IPS-NIHi7 (cell line): Measurements from ENCODE around the gene FSD1.
A peak's percentile ranks its signal among the peaks of the same experiment; 100 is the strongest.

Experiments used
- DNase-seq: peaks from one replicate; pipeline ENCODE4 v3.0.0; 2012; ENCODE audit warnings: mixed read lengths; ENCODE audit errors: extremely low spot score

FSD1 gene

GRCh38 chr19:4319067-4319718 lies 14.8 kb downstream of the FSD1 start:
- DNase-seq = no peak

GRCh38 chr19:4320419-4320818 lies 16.0 kb downstream of the FSD1 start:
- no peak for DNase-seq

- no peak for DNase-seq
Observed at GRCh38 chr19:4322942-4323665, 18.7 kb downstream of the FSD1 start.

DNA sequence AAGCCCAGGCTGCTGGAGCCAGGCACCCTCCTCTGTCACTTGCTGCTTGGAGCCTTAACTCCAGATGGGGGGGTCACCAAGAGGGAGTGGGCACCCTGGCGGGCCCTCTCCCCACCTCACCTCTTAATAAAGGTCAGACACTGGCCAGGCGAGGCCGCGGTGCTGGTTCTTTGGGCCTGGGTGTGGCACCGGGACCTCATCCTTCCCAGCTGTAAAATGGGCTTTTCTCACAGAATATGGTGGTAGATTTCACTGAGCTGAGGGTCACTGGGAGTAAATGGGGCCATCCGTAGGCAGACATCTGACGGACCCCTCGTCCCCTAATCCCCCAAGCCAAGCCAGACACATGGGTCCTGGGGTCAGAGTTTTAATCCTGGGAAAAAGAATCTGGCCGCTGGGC lies 19.3 kb downstream of the FSD1 start:
- DNase-seq = no peak

GRCh38 chr19:4324228-4324627 lies 19.8 kb downstream of the FSD1 start:
- DNase-seq = no peak

GRCh38 chr19:4326215-4326836 lies 21.9 kb downstream of the FSD1 start:
- no peak for DNase-seq

GRCh38 chr19:4326837-4327251 lies 22.4 kb downstream of the FSD1 start:
- DNase-seq = peak; percentile 82

- peak; percentile 89 for DNase-seq
Observed at GRCh38 chr19:4327252-4327876, 23.0 kb downstream of the FSD1 start.

DNA sequence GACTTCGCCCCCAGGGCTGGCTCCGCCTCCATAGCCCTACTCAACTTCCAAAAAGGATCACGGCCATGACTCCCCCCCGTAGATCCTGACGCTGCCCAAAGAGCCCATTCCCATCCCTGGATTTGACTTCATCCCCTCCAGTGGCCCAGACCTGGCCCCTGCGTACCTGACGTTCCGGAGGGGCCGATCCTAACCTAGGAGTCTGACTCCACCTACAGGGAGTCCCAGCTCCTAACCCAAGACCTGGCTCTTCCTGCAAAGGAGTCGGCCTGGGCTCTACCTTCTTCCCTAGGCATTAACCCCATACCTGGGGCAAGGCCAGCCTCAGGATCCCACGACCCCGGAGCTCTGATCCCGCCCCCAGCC lies 23.5 kb downstream of the FSD1 start:
- no peak for DNase-seq

DNA sequence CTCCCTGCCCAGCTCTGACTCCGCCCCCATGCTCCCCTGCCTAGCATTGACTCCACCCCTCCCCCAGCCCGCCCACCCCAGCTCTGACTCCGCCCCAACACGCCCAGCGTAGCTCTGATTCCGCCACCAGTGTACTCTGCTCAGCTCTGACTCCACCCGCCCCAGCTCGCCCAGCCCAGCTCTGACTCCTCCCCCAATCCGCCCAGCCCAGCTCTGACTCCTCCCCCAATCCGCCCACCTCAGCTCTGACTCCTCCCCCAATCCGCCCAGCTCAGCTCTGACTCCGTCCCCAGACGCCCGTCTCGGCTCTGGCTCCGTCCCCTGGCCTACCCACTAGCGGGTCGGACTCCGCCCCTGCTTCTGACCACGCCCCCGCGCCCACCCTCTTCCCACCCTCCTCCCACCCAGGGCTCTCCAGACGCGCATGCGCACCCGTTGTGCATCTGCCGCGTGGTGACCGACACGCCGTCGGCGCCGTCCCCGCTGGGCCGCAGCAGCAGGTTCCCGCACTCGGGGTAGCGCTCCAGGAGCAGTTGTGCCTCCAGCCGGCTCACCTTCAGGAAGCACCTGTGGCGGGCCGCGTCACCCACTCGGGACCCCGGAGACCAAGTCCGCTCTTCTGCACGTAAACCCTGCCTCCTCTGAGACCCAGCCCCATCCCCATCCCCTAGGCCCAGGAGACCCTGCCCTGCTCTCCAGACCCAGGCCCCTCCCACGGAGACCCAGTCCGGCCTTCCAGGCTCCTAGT lies 24.0 kb downstream of the FSD1 start:
- DNase-seq = peak; percentile 93

DNA sequence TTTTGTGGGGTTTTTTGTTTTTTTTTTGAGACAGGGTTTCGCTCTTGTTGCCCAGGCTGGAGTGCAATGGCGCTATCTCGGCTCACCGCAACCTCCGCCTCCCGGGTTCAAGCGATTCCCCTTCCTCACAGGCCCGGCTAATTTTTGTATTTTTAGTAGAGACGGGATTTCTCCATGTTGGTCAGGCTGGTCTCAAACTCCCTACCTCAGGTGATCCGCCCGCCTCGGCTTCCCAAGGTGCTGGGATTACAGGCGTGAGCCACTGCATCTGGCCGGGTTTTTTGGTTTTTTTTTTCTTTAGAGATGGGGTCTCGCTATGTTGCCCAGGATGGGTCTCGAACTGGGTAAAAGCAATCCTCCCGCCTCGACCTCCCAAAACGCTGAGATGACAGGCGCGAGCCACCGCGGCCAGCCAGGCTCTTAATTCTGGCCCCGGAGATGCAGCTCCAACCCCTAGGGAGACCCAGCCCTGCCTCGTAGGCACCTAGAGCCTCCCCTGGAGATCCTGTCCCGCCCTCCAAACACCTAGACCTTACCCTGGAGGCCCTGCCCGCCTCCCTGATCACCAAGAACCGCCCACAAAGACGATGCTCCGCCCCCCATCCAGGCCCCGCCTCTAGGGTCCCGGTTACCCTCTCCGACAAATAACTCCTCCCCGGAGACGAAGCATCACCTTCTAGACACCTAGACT lies 24.7 kb downstream of the FSD1 start:
- peak; percentile 73 for DNase-seq

GRCh38 chr19:4329858-4330257 lies 25.5 kb downstream of the FSD1 start:
- DNase-seq = no peak

DNA sequence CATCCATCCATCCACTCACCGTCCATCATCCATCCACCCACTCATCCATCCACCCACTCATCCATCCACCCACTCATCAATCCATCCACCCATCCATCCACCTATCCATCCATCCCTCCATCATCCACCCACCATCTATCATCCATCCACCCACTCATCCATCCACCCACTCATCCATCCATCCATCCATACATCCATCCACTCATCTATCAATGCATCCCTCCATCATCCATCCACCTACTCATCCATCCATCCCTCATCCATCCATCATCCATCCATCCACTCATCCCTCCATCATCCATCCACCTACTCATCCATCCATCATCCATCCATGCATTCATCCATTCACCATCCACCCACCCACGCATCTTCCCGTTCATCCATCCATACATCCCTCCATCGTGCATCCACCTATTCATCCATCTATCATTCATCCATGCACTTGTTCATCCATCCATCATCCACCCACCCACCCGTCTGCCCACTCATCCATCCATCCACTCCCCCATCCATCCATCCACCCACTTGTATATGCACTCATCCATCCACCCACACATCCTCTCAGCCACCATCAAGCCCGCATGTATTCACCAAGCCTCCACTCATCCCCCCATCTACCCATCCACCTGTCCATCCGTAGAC lies 30.7 kb downstream of the FSD1 start:
- no peak for DNase-seq

GRCh38 chr19:4337906-4338440 lies 33.6 kb downstream of the FSD1 start:
- no peak for DNase-seq

DNA sequence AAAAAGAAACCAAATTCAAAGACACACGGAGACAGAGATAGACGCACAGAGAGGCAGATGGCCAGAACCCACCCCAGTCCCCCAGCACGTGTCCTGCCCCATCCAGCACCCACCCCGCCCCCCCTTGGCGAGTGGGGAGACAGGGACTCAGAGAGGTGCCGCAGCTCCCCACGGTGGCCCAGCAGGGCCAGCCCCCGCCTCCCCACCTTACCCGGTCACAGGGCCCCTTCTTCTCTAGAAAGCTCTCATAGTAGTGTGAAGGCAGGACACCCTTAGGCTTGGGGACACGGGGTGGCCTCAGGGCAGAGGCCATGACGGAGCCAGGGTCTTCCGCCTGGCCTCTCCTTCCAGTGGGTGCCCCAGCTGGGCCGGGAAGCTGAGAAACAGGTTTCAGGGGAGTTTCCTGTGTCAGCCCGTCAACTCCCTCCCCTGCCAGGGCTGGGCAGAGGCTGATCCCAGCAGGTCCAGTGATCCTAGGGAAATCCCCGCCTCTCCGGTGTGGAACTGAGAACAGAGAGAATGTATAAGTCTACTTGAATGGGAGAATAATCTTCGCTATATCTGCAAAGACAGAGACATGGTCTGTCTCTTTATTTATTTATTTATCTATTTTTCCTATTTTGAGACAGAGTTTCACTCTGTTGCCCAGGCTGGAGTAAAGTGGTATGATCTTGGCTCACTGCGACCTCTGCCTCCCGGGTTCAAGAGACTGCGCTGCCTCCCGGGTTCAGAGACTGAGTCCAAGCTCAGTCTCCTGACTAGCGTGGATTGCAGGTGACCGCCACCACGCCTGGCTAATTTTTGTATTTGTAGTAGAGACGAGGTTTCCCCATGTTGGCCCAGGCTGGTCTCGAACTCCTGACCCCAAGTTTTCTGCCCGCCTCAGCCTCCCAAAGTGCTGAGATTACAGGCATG lies 34.3 kb downstream of the FSD1 start, which contains the start of gene STAP2:
Gene STAP2 (minus strand): TSS at position 387 of the 915 bp plus-strand sequence. CDS start 74 bp downstream, at position 313.
- DNase-seq = no peak

DNA sequence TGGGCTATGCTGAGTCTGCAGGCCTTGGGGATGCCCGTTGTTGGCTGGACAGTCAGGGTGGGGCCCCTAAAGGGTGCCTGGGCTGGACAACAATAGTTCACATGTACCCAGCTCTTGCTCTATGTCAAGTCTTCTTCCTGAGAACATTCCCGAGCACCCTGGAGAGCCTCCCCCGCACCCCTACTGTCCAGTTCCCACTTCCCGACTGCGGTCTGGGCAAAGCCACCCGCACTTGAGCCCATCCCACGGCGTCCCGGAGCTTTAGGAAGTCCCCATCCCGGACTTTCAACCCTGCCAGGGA lies 37.9 kb downstream of the FSD1 start:
- no peak for DNase-seq

DNA sequence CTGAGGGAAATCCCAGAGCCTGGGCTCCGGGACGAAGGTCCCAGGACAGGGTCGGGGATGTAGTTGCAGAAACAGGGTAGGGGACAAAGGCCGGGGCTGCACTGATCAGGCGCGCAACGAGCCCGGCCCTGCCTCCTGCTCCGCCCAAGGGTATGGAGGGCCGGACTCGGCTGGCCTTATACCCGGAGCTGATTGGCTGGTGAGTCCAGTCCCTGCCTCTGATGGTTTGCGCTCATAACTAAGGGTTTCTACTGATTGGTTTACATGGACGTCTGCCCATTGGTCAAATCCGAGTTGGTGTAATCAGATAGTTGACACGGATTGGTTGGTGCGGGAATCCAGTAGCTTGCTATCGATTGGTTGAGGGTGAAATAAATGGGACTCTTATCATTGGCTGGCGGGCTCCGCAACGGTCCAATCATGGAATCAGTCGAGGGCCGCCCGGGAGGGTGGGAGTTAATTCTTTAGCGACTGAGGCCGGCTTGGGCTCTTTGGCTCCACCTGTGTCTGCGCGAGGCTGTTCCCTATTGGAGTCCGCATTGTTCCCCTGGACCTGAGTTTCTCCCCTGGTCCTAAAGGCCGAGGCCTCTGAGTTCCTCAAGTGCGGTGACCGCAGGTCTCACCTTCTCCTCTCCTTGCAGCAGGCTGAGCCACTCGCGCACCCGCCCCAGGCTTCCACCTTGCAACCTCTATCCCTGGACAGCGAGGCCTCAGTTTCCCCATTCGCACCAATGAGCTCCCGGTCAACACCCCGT lies 38.4 kb downstream of the FSD1 start:
- DNase-seq = peak; percentile 93

DNA sequence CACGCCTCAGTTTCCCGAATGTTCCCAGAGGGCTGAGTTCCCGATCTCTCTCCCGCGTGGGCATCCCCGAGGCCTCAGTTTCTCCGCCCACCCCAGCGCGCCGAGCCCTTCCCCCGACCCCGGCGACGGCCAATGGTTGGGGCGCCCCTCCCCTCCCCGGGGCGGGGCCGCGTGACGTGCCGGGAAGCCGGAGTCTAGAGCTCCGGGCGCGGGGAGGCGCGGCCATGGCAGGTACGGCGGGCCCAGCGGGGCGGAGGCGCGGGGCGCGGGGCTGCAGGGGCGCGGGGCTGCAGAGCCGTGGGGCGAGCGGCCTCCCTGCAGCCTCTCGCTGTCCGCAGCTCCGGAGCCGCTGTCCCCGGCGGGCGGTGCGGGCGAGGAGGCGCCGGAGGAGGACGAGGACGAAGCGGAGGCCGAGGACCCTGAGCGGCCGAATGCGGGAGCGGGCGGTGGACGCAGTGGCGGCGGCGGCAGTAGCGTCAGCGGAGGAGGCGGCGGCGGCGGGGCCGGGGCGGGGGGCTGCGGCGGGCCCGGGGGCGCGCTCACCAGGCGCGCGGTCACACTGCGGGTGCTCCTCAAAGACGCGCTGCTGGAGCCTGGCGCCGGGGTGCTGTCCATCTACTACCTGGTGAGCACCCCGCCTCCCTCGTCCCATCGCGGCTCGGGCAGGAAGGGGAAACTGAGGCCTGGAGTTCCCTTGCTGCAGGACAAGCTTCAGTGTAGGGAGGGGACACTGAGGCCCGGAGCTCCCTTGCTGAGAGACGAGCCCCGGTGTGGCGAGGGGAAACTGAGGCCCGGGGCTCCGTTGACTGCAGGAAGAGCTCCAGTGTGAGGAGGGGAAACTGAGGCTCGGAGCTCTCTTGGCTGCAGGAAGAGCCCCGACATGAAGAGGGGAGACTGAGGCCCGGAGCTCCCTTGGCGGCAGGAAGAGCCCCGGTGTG lies 39.2 kb downstream of the FSD1 start, which contains the start of gene MPND:
Gene MPND (plus strand): TSS at position 193 of the 938 bp plus-strand sequence. CDS start 32 bp downstream, at position 225.
- DNase-seq = peak; percentile 87
